Parathyroid adenoma (tissue), 2 donors: ENCODE measurements around the gene ZFAND3.

ENCODE experiments used
- H2AFZ ChIP-seq: fragments of 300-600 bp; sonication (generic); one replicate; pipeline ENCODE4 v1.7.0; 2017; ENCODE audit warnings: antibody characterized with exemption, mild to moderate bottlenecking
- H3K27ac ChIP-seq: fragments of 300-600 bp; sonication (generic); one replicate; pipeline ENCODE4 v1.7.0; 2017
- H3K27me3 ChIP-seq: fragments of 300-600 bp; sonication (generic); one replicate; pipeline ENCODE4 v1.7.0; 2017; ENCODE audit warnings: low read length; ENCODE audit not compliant: control insufficient read depth, insufficient read depth
- H3K36me3 ChIP-seq: fragments of 300-600 bp; sonication (generic); one replicate; pipeline ENCODE4 v1.7.0; 2017; ENCODE audit warnings: low read length; ENCODE audit not compliant: control insufficient read depth, insufficient read depth
- H3K4me1 ChIP-seq: fragments of 300-600 bp; sonication (generic); one replicate; pipeline ENCODE4 v1.7.0; 2017; ENCODE audit warnings: control low read depth
- H3K4me2 ChIP-seq: fragments of 300-600 bp; sonication (generic); one replicate; pipeline ENCODE4 v1.7.0; 2017; ENCODE audit warnings: low read length
- H3K4me3 ChIP-seq: fragments of 300-600 bp; sonication (generic); one replicate; pipeline ENCODE4 v1.7.0; 2017; ENCODE audit warnings: low read depth, low read length
- H3K79me2 ChIP-seq: fragments of 300-600 bp; sonication (generic); one replicate; pipeline ENCODE4 v1.7.0; 2017; ENCODE audit warnings: control low read depth
- H3K9ac ChIP-seq: fragments of 300-600 bp; sonication (generic); one replicate; pipeline ENCODE4 v1.7.0; 2017; ENCODE audit warnings: mild to moderate bottlenecking
- H3K9me3 ChIP-seq: fragments of 300-600 bp; sonication (generic); one replicate; pipeline ENCODE4 v1.7.0; 2017; ENCODE audit warnings: low read length; ENCODE audit not compliant: control insufficient read depth
- TF ChIP-seq, protein P1 (sequence below): fragments of 300-600 bp; sonication (generic); IDR thresholded peaks from one replicate; pipeline ENCODE4 v1.7.0; 2017; ENCODE audit warnings: antibody characterized with exemption, mild to moderate bottlenecking
- donor health status: primary hyperparathyroidism.

The ZFAND3 gene

DNA sequence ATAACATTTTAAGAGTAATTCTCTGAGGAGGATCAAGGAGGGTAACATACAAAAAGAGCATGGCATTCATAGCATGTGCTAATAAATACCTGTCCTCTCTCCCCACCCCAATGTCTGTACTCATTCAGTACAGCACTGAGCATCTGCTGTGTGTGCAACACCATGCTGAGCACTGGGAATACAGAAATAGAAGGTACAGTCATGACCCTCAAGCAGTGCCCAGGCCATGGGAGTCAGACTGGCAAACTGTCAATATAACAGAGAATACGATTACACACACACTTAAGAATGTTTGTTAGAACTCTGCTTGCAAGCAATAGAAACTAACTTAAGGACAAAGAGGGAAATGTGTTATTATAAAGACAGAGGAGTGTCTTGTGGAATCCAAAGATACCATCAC, 24.7 kb upstream of the ZFAND3 start:
- H3K27me3 ChIP-seq = no peaks in the 10 kb centered on the region
- no peak overlapping the region for H2AFZ ChIP-seq
- H3K4me3 ChIP-seq = no peak overlapping the region
- TF ChIP-seq, protein P1, sequence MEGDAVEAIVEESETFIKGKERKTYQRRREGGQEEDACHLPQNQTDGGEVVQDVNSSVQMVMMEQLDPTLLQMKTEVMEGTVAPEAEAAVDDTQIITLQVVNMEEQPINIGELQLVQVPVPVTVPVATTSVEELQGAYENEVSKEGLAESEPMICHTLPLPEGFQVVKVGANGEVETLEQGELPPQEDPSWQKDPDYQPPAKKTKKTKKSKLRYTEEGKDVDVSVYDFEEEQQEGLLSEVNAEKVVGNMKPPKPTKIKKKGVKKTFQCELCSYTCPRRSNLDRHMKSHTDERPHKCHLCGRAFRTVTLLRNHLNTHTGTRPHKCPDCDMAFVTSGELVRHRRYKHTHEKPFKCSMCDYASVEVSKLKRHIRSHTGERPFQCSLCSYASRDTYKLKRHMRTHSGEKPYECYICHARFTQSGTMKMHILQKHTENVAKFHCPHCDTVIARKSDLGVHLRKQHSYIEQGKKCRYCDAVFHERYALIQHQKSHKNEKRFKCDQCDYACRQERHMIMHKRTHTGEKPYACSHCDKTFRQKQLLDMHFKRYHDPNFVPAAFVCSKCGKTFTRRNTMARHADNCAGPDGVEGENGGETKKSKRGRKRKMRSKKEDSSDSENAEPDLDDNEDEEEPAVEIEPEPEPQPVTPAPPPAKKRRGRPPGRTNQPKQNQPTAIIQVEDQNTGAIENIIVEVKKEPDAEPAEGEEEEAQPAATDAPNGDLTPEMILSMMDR = no peak
- no peaks in the 10 kb centered on the region for H3K9me3 ChIP-seq
- H3K27ac ChIP-seq = no peak overlapping the region
- H3K4me2 ChIP-seq = no peak overlapping the region
- no peaks in the 10 kb centered on the region for H3K36me3 ChIP-seq
- no peaks in the 10 kb centered on the region for H3K79me2 ChIP-seq
- H3K9ac ChIP-seq = no peak overlapping the region
- peaks cover 3% of the 10 kb centered on the region for H3K4me1 ChIP-seq

DNA sequence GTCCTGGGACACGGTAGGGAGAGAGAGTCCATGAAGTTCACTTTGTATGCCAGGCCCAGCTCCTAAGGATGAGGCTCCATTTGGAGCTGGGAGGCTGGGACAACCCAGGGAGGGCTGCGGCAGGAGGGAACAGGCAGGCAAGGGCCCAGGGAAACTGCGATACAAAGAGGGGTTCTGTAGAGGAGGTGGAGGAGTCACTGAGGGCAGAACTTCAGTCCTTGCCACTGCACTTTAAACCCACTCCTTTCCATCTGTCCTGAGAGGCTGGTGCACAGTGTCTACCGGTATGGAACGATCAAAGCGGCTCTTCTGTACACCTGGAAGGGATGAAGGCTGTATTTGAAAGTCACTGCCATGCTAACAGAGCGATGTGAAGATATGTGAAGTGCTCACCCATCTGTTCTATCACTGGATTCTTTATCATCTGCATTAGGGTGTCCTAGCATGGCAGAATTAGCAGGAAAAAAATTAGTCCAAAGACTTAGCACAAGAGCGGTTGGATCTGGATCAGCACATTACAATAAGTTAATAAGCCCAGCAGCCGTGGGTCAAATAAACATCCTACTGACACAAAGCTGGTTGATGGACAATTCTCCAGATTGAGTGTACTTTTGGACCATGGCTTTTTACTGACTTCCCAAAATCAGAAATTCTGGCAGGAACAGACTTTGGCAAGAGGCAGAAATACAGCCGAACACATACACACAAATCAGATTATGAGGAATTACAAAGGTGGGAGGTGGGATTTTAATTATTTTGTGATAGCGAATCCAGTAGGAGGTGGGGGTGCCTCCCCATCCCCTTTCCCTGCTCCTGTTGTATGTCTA, 20.9 kb upstream of the ZFAND3 start:
- no peak overlapping the region for H3K4me3 ChIP-seq
- H2AFZ ChIP-seq = no peak overlapping the region
- H3K27ac ChIP-seq = no peak overlapping the region
- no peaks in the 10 kb centered on the region for H3K36me3 ChIP-seq
- no peaks in the 10 kb centered on the region for H3K27me3 ChIP-seq
- H3K79me2 ChIP-seq = no peaks in the 10 kb centered on the region
- no peak overlapping the region for H3K9ac ChIP-seq
- H3K4me2 ChIP-seq = no peak overlapping the region
- no peaks in the 10 kb centered on the region for H3K9me3 ChIP-seq
- TF ChIP-seq, protein P1 = no peak
- no peaks in the 10 kb centered on the region for H3K4me1 ChIP-seq

DNA sequence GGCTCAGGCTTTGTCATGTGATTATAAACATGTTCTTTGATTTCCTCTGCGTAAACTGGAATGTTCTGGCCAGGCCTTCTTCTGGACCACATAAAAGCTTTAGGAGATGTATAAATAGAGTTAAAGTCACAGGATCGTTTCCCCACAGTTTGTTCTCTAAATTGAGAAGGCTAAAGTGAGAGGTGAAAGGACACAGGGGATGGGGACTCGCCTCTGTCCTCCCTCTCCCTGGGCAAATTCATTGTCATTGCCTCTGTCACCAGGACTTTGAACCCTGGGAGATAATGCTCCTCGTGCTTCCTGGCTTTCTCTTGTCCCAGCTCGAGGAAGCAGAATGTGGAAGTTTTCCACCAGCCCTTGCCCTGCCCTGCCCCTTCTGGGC, 20.3 kb upstream of the ZFAND3 start:
- Histone ChIP-seq H3K4me3 (no peak overlapping the region), H3K27me3 (no peaks in the 10 kb centered on the region), H3K36me3 (no peaks in the 10 kb centered on the region), H3K9ac (no peak overlapping the region), H3K4me1 (no peaks in the 10 kb centered on the region), H3K4me2 (no peak overlapping the region), H2AFZ (no peak overlapping the region), H3K79me2 (no peaks in the 10 kb centered on the region), H3K9me3 (no peaks in the 10 kb centered on the region), H3K27ac (no peak overlapping the region)
- TF ChIP-seq, protein P1 = no peak

DNA sequence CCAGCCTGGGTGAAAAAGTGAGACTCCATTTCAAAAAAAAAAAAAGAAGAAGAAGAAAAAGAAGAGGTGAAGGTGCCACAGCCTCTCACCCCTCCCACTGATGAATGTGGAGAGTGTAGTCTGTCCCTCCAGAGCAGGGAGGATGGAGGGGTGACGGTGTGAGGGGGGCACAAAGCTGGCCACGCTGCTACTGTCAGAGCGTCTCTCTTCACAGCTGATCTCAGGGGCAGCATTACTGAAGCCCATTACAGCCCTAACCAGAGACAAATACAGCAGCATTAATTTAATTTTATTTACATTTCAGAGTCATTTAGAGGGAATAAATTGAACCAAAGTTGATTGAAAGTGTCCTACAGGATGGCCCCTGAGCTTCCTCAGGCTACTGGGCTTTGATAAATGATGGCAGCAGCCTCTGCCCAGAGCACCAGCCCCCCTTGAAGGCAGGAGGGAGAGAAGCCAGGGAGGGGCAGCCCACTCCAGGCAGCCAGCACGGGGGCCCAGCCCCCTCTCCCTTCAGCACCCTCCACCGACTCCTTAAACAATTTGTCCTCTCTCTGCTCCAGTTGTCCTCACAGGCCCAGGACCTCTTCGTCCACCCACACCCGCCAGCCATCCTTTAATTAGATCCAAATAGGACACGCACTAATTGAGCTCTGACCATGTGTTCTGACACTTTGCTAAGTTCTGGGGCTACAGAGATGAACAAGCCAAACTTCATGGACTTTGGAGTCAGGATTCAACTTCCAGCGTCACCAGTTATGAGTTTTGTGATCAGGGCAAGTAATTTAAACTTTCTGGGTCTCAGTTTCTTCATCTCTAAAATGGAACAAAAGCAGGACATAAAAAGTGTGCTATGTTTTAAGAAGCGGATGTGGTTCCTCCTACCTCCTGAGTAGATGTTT, 18.6 kb upstream of the ZFAND3 start:
- Histone ChIP-seq H3K27ac (no peak overlapping the region), H3K4me3 (no peak overlapping the region), H2AFZ (no peak overlapping the region), H3K27me3 (no peaks in the 10 kb centered on the region), H3K4me2 (no peak overlapping the region), H3K9ac (no peak overlapping the region), H3K36me3 (no peaks in the 10 kb centered on the region), H3K9me3 (no peaks in the 10 kb centered on the region), H3K79me2 (no peaks in the 10 kb centered on the region), H3K4me1 (no peaks in the 10 kb centered on the region)
- TF ChIP-seq, protein P1 = no peak
